Astrocyte of the spinal cord (primary cell): Measurements from ENCODE around the gene FAM170B.

ENCODE experiments used
- DNase-seq: peaks from one replicate; pipeline ENCODE4 v3.0.0; 2011; ENCODE audit warnings: low read depth, low spot score
- H3K4me3 ChIP-seq: 2 replicates; pipeline ENCODE4 v1.5.1; 2011; ENCODE audit warnings: low read depth, mild to moderate bottlenecking, low read length, moderate library complexity
- in situ Hi-C: cut with HindIII; loops from 2 replicates; pipeline ENCODE4 v1.10.0; 2017; ENCODE audit warnings: low sequenced_read_pairs
- TF ChIP-seq, protein P1 (sequence below): IDR thresholded peaks from 2 replicates; pipeline ENCODE4 v1.5.1; 2012; ENCODE audit warnings: low read depth, mild to moderate bottlenecking, low read length, inconsistent platforms

Gene FAM170B

DNA sequence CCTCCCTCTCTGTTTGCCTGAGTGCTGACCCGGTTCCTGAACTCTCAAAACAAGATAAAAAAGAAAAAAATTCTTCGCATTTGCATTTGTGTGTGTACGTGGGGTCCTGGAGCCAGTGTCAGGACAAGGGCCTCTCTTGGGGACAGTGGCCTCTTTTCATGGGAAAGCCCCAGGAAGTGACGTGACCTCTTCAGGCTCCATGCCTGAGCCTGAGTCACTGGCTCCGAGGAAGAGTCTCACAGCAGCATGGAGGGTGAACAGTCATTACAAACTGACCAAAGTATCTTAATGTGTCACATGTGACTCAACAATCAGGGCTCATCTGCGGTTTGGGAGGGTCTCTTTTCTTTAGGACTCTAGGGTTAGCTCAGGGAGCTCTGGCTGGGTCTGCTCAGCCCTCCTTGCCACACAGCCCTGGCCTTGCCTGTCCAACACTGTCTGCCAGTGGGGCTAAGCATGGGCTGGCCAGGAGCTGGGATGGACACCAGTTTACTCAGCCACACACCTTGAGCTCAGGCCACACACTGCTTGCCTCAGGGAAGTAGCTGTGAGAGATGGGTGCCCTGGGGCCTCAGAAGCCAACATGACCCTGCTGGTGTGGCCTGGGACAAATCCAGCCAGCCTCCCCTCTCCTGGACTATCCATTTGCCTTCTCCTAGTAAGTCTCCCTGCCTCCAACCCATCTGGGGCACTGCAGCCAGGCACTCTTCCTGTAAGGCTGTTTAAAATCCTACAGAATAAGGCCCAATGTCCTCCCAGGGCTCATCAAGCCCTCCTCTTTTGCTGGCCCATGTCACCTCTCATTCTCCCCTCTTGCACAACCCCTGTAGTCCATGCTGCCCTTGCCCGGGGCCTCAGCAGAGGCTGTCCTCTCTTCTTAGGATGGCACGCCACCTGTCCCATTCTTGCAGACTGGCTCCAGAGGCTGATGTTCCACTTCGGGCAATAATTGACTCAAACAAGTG lies 43.9 kb upstream of the FAM170B start:
- in situ Hi-C loops, result no loop called here
- TF ChIP-seq, protein P1, sequence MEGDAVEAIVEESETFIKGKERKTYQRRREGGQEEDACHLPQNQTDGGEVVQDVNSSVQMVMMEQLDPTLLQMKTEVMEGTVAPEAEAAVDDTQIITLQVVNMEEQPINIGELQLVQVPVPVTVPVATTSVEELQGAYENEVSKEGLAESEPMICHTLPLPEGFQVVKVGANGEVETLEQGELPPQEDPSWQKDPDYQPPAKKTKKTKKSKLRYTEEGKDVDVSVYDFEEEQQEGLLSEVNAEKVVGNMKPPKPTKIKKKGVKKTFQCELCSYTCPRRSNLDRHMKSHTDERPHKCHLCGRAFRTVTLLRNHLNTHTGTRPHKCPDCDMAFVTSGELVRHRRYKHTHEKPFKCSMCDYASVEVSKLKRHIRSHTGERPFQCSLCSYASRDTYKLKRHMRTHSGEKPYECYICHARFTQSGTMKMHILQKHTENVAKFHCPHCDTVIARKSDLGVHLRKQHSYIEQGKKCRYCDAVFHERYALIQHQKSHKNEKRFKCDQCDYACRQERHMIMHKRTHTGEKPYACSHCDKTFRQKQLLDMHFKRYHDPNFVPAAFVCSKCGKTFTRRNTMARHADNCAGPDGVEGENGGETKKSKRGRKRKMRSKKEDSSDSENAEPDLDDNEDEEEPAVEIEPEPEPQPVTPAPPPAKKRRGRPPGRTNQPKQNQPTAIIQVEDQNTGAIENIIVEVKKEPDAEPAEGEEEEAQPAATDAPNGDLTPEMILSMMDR, result no peak
- H3K4me3 ChIP-seq, result no peak overlapping the region
- DNase-seq, result peak; percentile 86

DNA sequence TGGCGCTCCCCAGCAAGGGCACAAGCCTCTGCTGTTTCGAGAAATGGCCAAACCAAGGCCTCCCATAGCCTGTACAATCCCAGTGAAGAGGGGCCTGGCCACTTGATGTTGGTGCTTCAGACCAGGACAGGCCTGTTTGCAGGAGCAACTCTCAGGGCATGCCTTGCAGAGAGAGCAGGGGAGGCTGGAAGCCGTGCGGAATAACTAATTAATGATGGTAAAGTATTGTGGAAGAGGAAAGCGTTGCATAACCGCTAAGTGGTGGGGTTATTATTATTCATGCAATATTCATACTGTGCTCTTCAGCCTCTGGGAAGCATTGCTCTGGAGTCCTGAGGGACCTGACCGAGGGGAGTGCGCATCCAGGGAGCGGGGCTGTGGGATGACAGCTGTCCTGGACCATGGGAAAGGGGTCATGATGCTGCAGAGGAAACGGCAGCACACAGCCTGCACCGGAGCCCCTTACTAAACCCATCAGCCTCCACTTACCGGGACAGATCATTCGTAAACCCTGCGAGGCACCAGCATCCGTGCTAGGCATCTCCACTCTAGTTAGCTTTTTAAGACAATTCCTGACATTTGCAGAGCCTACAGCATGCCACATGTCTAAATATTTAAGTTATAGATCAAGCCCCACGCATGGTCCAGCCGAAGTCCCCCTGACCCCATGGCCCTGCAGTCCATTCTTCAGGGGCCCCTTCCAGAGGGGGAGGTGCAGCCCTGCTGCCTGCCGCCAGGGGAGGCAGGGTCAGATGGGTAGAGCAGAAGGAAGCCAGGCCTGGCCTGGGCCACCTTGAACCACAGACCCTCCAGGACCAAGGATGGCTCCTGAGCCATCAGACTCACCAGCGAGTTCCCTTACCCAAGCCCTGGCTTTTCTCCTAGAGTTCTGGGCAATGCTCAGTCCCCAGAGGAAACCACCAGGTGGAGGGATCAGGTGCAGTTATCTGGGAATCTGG lies 42.8 kb upstream of the FAM170B start:
- TF ChIP-seq, protein P1, result no peak
- in situ Hi-C loops, result no loop called here
- DNase-seq, result no peak

DNA sequence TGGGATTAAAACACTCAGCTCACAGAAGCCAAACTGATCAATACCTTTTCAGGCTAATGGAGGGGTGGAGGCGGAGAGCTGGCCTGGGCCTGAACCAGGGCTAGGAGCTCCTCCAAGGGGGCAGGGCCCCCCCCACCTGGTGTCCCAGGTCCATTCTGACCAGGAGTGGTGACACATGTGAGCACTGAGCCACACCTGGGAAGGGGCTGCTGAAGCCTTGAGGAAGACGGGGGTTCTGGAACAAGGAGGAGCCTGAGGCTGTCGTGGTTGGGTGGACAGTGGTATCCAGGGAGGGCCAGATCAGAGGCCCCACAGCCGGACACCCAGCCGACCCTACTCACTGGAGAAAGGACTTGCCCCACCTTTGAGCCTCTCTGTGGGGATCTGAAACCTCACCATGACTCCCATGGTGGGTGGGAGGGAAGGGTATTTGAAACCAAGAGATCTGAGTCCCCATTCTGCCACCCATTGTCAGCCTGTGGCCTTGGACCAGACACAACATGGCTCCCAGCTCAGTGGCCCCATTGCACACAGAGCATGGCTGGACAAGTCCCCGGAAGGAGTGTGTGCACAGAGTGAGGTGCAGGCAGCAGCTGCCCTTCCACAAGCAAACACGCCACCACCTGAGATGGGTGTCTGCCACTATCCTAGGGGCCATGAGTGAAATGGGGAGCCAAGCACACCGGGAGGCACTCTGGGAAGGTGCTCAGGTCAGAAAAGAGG lies 41.9 kb upstream of the FAM170B start:
- no peak for DNase-seq
- no peak overlapping the region for H3K4me3 ChIP-seq
- TF ChIP-seq, protein P1, result no peak
- in situ Hi-C loops, result no loop called here

More for the DNA sequence above, 42.8 kb upstream of the FAM170B start:
- H3K4me3 ChIP-seq, result no peak overlapping the region

DNA sequence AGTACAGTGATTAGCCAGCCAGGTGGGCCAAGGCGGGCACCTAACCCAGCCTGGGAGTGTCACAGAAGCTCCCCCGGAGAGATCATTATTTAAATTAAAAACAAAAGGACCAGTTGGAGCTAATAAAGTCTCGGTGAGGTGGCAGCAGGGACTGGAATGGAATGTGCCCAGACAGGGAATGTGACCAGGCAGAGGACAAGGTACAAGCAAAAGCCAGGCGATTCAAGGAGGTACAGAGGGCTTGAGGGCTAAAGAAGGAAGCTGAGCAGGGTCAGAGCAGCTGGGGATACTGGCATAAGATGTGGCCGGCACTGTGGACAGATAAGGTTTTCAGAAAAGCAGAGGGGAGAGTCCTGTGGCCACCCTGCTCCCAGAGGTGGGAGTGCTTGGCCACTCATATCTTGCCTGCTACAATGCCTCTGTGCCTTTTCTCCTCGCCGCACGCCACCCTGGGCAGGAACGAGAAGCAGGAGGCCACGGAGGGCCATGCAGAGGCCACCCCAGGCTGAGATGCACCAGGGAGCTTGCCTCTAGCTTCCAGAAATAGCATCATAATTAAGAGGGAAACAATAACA lies 41.2 kb upstream of the FAM170B start:
- DNase-seq, result no peak
- in situ Hi-C loops, result no loop called here
- no peak overlapping the region for H3K4me3 ChIP-seq
- TF ChIP-seq, protein P1, result no peak

DNA sequence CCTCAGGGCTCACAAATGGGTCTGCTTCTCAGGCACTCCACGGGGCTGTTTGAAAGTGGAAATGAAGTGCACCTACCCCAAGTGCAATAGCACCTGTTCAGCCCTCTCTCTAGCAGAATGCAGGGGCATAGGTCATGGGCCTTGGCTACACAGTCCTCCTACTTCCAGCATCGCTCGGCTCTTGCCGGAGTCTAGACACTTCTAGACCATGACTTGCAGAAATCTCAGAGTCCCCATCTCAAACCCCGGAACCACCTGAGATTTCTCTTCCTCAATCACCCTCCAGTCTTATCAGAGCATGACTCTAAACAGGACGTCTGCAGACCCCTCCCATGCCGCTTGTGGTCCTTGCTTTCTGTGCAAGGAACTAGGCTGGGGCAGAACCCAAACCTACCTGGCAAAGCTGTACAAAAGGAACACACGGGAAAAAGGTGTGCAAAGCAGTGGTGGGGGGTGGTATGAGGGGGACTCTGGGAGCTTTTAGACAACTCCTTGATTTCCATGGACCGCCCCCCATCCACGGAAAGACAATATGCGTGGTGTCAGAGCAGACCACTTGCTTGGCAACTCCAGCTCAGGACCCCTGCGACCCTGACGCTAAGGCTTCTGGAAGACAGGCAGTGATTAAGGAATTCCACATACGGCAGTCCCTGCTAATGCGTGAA lies 40.6 kb upstream of the FAM170B start:
- H3K4me3 ChIP-seq, result no peak overlapping the region
- TF ChIP-seq, protein P1, result no peak
- no peak for DNase-seq
- in situ Hi-C loops, result no loop called here
